ENCODE measurements around the gene OR4F6. TPM values are rescaled to one million over a fixed set of nuclear protein-coding genes. Genes with fewer than 3 reads are reported as not detected.
"Not testable (repeated sequence)": the region's sequence is repeated elsewhere in the genome, so short reads cannot be mapped to it uniquely, and the experiment has no call there.

Gene OR4F6
- total and polyA plus RNA-seq, 2 donors (not counting 1 experiment from before 2014, with no cell fraction given): not detected

DNA sequence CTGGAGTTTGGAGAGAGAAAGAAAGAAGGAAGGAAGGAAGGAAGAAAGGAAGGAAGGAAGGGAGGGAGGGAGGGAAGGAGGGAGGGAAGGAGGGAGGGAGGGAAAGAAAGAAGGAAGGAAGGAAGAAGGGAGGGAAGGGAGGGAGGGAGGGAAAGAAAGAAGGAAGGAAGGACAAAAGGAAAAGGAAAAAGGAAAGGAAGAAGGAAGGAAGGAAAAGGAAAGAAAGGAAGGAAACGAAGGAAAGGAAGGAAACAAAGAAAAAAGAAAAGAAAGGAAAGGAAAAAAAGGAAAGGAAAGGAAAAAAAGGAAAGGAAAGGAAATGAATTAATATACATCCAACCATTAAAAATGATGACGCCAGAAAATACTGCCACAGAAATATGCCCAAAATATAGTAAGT is 18.7 kb upstream of the OR4F6 start:
- Histone ChIP-seq H4K20me1 (ENCODE audit: control insufficient read depth, insufficient read depth, low read length, poor library complexity, severe bottlenecking) (no peaks in the 10 kb centered on the region), H3K9ac (ENCODE audit: low read length) (no peak overlapping the region), H3K4me2 (replicated peaks; ENCODE audit: low read depth, low read length, poor library complexity, severe bottlenecking) (no peak overlapping the region), H3K27me3 (replicated peaks in 1 of 4; ENCODE audit: control extremely low read depth in 1 of 4, control insufficient read depth in 3 of 4, insufficient read depth in 4 of 4, low read length in 3 of 4) (peaks cover 0 to 5% (median under 1%) of the 10 kb centered on the region in 4 experiments), H3K36me3 (replicated peaks in 1 of 2; ENCODE audit: control extremely low read depth in 1 of 2, control insufficient read depth in 1 of 2, extremely low read depth in 1 of 2, insufficient read depth in 2 of 2, low read length in 1 of 2) (no peaks in the 10 kb centered on the region), H3K4me3 (ENCODE audit: control extremely low read depth in 1 of 5, extremely low read depth in 1 of 5, insufficient read depth in 1 of 5, low read depth in 2 of 5, low read length in 4 of 5) (no peak overlapping the region), H3K27ac (ENCODE audit: low read length in 2 of 2) (no peak overlapping the region), H2AFZ (ENCODE audit: insufficient read depth, low read depth, low read length, poor library complexity, severe bottlenecking) (no peak overlapping the region), H3K79me2 (ENCODE audit: control insufficient read depth, insufficient read depth, low read length) (no peaks in the 10 kb centered on the region), H3K4me1 (ENCODE audit: control insufficient read depth in 2 of 2, insufficient read depth in 2 of 2, low read length in 2 of 2) (no peaks in the 10 kb centered on the region), H3K9me3 (ENCODE audit: control extremely low read depth in 1 of 3, control insufficient read depth in 2 of 3, insufficient read depth in 1 of 3, low read length in 2 of 3) (peaks cover 0 to 4% (median 0%) of the 10 kb centered on the region in 3 donors)
- WGBS (ENCODE audit: insufficient coverage): no CpG with 5 or more reads among the region's 2 CpGs
- TF ChIP-seq, protein P1, sequence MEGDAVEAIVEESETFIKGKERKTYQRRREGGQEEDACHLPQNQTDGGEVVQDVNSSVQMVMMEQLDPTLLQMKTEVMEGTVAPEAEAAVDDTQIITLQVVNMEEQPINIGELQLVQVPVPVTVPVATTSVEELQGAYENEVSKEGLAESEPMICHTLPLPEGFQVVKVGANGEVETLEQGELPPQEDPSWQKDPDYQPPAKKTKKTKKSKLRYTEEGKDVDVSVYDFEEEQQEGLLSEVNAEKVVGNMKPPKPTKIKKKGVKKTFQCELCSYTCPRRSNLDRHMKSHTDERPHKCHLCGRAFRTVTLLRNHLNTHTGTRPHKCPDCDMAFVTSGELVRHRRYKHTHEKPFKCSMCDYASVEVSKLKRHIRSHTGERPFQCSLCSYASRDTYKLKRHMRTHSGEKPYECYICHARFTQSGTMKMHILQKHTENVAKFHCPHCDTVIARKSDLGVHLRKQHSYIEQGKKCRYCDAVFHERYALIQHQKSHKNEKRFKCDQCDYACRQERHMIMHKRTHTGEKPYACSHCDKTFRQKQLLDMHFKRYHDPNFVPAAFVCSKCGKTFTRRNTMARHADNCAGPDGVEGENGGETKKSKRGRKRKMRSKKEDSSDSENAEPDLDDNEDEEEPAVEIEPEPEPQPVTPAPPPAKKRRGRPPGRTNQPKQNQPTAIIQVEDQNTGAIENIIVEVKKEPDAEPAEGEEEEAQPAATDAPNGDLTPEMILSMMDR (IDR thresholded peaks at IDR 0.05): no peak
- no peak for TF ChIP-seq EZH2 (IDR thresholded peaks at IDR 0.05; ENCODE audit: borderline replicate concordance, insufficient read depth, low read depth, low read length, poor library complexity, severe bottlenecking)
- Mint-ChIP-seq H3K27ac (no peak overlapping the region), H3K4me1 (no peaks in the 10 kb centered on the region), H3K4me3 (no peak overlapping the region), H3K27me3 (peaks cover 13% of the 10 kb centered on the region), H3K9me3 (ENCODE audit: insufficient read depth) (no peaks in the 10 kb centered on the region)
- ChIA-PET POLR2A (no interaction called here), CTCF (no interaction called here)
- intact Hi-C loops (cut with micrococcal nuclease): no loop called here
- ATAC-seq (ENCODE audit: low read depth) (no peak), DNase-seq (no peak)

DNA sequence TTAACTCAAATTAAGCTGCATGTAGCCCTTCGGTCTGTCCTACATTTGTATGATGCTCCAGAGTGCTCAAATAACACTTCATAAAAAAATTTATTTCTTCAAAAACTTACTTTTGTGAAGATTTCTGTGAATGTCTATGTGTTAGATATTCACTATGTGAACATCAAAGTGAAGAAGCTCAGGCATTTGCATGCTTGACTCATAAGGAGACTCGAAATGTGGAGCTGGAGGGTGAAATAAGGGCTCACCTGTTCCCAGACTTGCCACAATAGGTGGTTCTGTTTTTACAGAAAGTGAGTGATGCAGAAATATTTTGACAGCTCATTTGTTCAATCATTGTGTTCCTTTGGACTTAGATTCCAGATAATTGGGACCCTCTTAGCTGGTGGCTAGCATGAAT is 16.9 kb upstream of the OR4F6 start:
- intact Hi-C loops (cut with micrococcal nuclease); H3K27ac Mint-ChIP-seq; H3K4me2 ChIP-seq (replicated peaks; ENCODE audit: low read depth, low read length, poor library complexity, severe bottlenecking); H3K27ac ChIP-seq (ENCODE audit: low read length in 2 of 2); H3K9me3 Mint-ChIP-seq (ENCODE audit: insufficient read depth); CTCF ChIA-PET; H3K36me3 ChIP-seq (replicated peaks in 1 of 2; ENCODE audit: control extremely low read depth in 1 of 2, control insufficient read depth in 1 of 2, extremely low read depth in 1 of 2, insufficient read depth in 2 of 2, low read length in 1 of 2); H4K20me1 ChIP-seq (ENCODE audit: control insufficient read depth, insufficient read depth, low read length, poor library complexity, severe bottlenecking); H3K27me3 ChIP-seq (replicated peaks in 1 of 4; ENCODE audit: control extremely low read depth in 1 of 4, control insufficient read depth in 3 of 4, insufficient read depth in 4 of 4, low read length in 3 of 4); H3K4me3 ChIP-seq (ENCODE audit: control extremely low read depth in 1 of 5, extremely low read depth in 1 of 5, insufficient read depth in 1 of 5, low read depth in 2 of 5, low read length in 4 of 5); H3K9ac ChIP-seq (ENCODE audit: low read length); H3K79me2 ChIP-seq (ENCODE audit: control insufficient read depth, insufficient read depth, low read length); H3K27me3 Mint-ChIP-seq; ATAC-seq (ENCODE audit: low read depth); DNase-seq; POLR2A ChIA-PET; H3K9me3 ChIP-seq (ENCODE audit: control extremely low read depth in 1 of 3, control insufficient read depth in 2 of 3, insufficient read depth in 1 of 3, low read length in 2 of 3); H3K4me1 ChIP-seq (ENCODE audit: control insufficient read depth in 2 of 2, insufficient read depth in 2 of 2, low read length in 2 of 2); H2AFZ ChIP-seq (ENCODE audit: insufficient read depth, low read depth, low read length, poor library complexity, severe bottlenecking); H3K4me3 Mint-ChIP-seq; H3K4me1 Mint-ChIP-seq: not testable (repeated sequence)
- 64% methylated on average over 2 of the region's 2 CpGs for WGBS (ENCODE audit: insufficient coverage)

GRCh38 chr15:101788001-101788400 is 15.3 kb upstream of the OR4F6 start:
- H3K4me2 ChIP-seq (replicated peaks; ENCODE audit: low read depth, low read length, poor library complexity, severe bottlenecking); POLR2A ChIA-PET; H3K4me3 Mint-ChIP-seq; H3K9me3 ChIP-seq (ENCODE audit: control extremely low read depth in 1 of 3, control insufficient read depth in 2 of 3, insufficient read depth in 1 of 3, low read length in 2 of 3); H2AFZ ChIP-seq (ENCODE audit: insufficient read depth, low read depth, low read length, poor library complexity, severe bottlenecking); ATAC-seq (ENCODE audit: low read depth); H3K27me3 ChIP-seq (replicated peaks in 1 of 4; ENCODE audit: control extremely low read depth in 1 of 4, control insufficient read depth in 3 of 4, insufficient read depth in 4 of 4, low read length in 3 of 4); H3K36me3 ChIP-seq (replicated peaks in 1 of 2; ENCODE audit: control extremely low read depth in 1 of 2, control insufficient read depth in 1 of 2, extremely low read depth in 1 of 2, insufficient read depth in 2 of 2, low read length in 1 of 2); H3K27ac ChIP-seq (ENCODE audit: low read length in 2 of 2); H3K9ac ChIP-seq (ENCODE audit: low read length); H3K4me3 ChIP-seq (ENCODE audit: control extremely low read depth in 1 of 5, extremely low read depth in 1 of 5, insufficient read depth in 1 of 5, low read depth in 2 of 5, low read length in 4 of 5); H3K9me3 Mint-ChIP-seq (ENCODE audit: insufficient read depth); H3K27ac Mint-ChIP-seq; intact Hi-C loops (cut with micrococcal nuclease); H3K27me3 Mint-ChIP-seq; DNase-seq; H3K79me2 ChIP-seq (ENCODE audit: control insufficient read depth, insufficient read depth, low read length); H3K4me1 ChIP-seq (ENCODE audit: control insufficient read depth in 2 of 2, insufficient read depth in 2 of 2, low read length in 2 of 2); CTCF ChIA-PET; H4K20me1 ChIP-seq (ENCODE audit: control insufficient read depth, insufficient read depth, low read length, poor library complexity, severe bottlenecking); H3K4me1 Mint-ChIP-seq: not testable (repeated sequence)
- 80% methylated on average over 1 of the region's 2 CpGs for WGBS (ENCODE audit: insufficient coverage)

Data from B cell (primary cell).